DMS 273 treated with DMSO at 0.1 percent for 48 hours (cell line): Measurements from ENCODE around the gene RNU1-4.
"Not testable (repeated sequence)": the region's sequence is repeated elsewhere in the genome, so short reads cannot be mapped to it uniquely, and the experiment has no call there.

ENCODE experiments used
- DNase-seq: peaks from one replicate; lab custom pipeline; 2025; lab: John Stamatoyannopoulos, UW

RNU1-4 gene

GRCh38 chr1:16708704-16709103 lies 31.6 kb upstream of the RNU1-4 start:
- not testable (repeated sequence) for DNase-seq

- not testable (repeated sequence) for DNase-seq
Measured at GRCh38 chr1:16709659-16710087, 30.6 kb upstream of the RNU1-4 start.

GRCh38 chr1:16710618-16711017 lies 29.7 kb upstream of the RNU1-4 start:
- DNase-seq = peak; percentile 51

GRCh38 chr1:16712131-16712530 lies 28.2 kb upstream of the RNU1-4 start:
- not testable (repeated sequence) for DNase-seq

GRCh38 chr1:16712582-16712981 lies 27.7 kb upstream of the RNU1-4 start:
- DNase-seq = not testable (repeated sequence)

GRCh38 chr1:16712984-16713383 lies 27.3 kb upstream of the RNU1-4 start:
- DNase-seq = not testable (repeated sequence)

- DNase-seq = not testable (repeated sequence)
Measured at GRCh38 chr1:16713480-16713879, 26.8 kb upstream of the RNU1-4 start.

- no peak for DNase-seq
Measured at GRCh38 chr1:16716691-16717335, 23.5 kb upstream of the RNU1-4 start.

- no peak for DNase-seq
Measured at GRCh38 chr1:16717336-16718098, 22.8 kb upstream of the RNU1-4 start.

GRCh38 chr1:16718099-16718907 lies 22.0 kb upstream of the RNU1-4 start:
- DNase-seq = not testable (repeated sequence)

GRCh38 chr1:16718908-16719533 lies 21.3 kb upstream of the RNU1-4 start:
- DNase-seq = no peak

GRCh38 chr1:16719571-16720350 lies 20.6 kb upstream of the RNU1-4 start:
- DNase-seq = no peak

GRCh38 chr1:16720351-16721223 lies 19.7 kb upstream of the RNU1-4 start:
- no peak for DNase-seq

- no peak for DNase-seq
Measured at GRCh38 chr1:16721871-16722641, 18.3 kb upstream of the RNU1-4 start.

- no peak for DNase-seq
Measured at GRCh38 chr1:16724718-16725438, 15.4 kb upstream of the RNU1-4 start.

GRCh38 chr1:16725439-16726245 lies 14.7 kb upstream of the RNU1-4 start:
- DNase-seq = not testable (repeated sequence)

- peak; percentile 86 for DNase-seq
Measured at GRCh38 chr1:16727190-16728111, 12.9 kb upstream of the RNU1-4 start.
